HepG2 (cell line): ENCODE results near the gene SAE1. TPM values are rescaled to one million over a fixed set of nuclear protein-coding genes. Genes with fewer than 3 reads are reported as not detected.
A peak's percentile ranks its signal among the peaks of the same experiment; 100 is the strongest.
"Not testable (repeated sequence)": the region's sequence is repeated elsewhere in the genome, so short reads cannot be mapped to it uniquely, and the experiment has no call there.

ENCODE experiments used
- ATAC-seq: fragments of 200-7000 bp; cut with Tn5 transposase; 3 replicates; pipeline ENCODE4 v1.9.1; 2020; ENCODE audit warnings: mild to moderate bottlenecking, moderate library complexity
- BruUV-seq: library from RNA; stranded (reverse); fragments of 400-500 nt; replicated peaks from 2 replicates; lab custom pipeline; 2021; lab: Mats Ljungman, UMichigan
- CTCF ChIA-PET: fragments of 300-600 bp; formaldehyde crosslinking; extraction: SDS; loops from one replicate; lab custom pipeline; 2021; ENCODE audit warnings: low total read pairs, inconsistent platforms, low intra/inter-chr PET ratio; lab: Yijun Ruan, JAX
- POLR2A ChIA-PET: fragments of 350-600 bp; sonication (Branson Sonifier 250); formaldehyde crosslinking; loops from one replicate; lab custom pipeline; 2020; ENCODE audit warnings: antibody characterized with exemption, inconsistent platforms; lab: Yijun Ruan, JAX
- DNase-seq: peaks from one replicate; pipeline ENCODE4 v3.0.0-alpha.2; 2015; ENCODE audit warnings: low spot score
- FAIRE-seq: peaks from 3 replicates; lab custom pipeline; 2011; peaks lifted over from hg19 to GRCh38; lab: Jason Lieb, UNC
- H2AFZ ChIP-seq: one replicate; pipeline ENCODE4 v1.6.1; 2011; ENCODE audit warnings: low read length, inconsistent platforms
- H3K27ac ChIP-seq: fragments of 300-600 bp; 3 replicates; pipeline ENCODE4 v1.8.0; 2011; ENCODE audit warnings: mixed run types, mild to moderate bottlenecking, mixed read lengths, low read length, inconsistent platforms; ENCODE audit not compliant: insufficient read depth; ENCODE audit errors: extremely low read length
- H3K27me3 ChIP-seq, 2 experiments: fragments of 200-600 bp in 1 of 2; 2 replicates in 1 of 2; 3 replicates in 1 of 2; pipeline versions ENCODE4 v1.6.0 to v1.8.0; 2011; ENCODE audit warnings: low read length in 2 of 2, mild to moderate bottlenecking in 2 of 2, moderate library complexity in 2 of 2, inconsistent platforms in 1 of 2; ENCODE audit not compliant: insufficient read depth in 2 of 2, control insufficient read depth in 1 of 2
- H3K36me3 ChIP-seq, 2 experiments: fragments of 200-600 bp in 1 of 2; replicated peaks in 1 of 2; 2 replicates in 1 of 2; 3 replicates in 1 of 2; pipeline versions ENCODE4 v1.5.1 to v1.8.0; 2011; ENCODE audit warnings: low read length in 2 of 2, inconsistent platforms in 1 of 2; ENCODE audit not compliant: insufficient read depth in 2 of 2, control insufficient read depth in 1 of 2
- H3K4me1 ChIP-seq: 2 replicates; pipeline ENCODE4 v1.5.1; 2012; ENCODE audit warnings: low read length, inconsistent platforms; ENCODE audit not compliant: insufficient read depth
- H3K4me2 ChIP-seq: 2 replicates; pipeline ENCODE4 v1.6.0; 2011; ENCODE audit warnings: low read depth, low read length, inconsistent platforms
- H3K4me3 ChIP-seq, 3 experiments: fragments of 200-600 bp in 1 of 3; sonication (generic), shearing (Covaris generic) in 1 of 3; replicated peaks in 1 of 3; 2 replicates each; pipeline ENCODE4 v1.5.1; 2011 to 2016; ENCODE audit warnings: low read length in 3 of 3, inconsistent platforms in 2 of 3, low read depth in 2 of 3, mild to moderate bottlenecking in 2 of 3, control low read depth in 1 of 3, mixed read lengths in 1 of 3; ENCODE audit not compliant: insufficient read depth in 1 of 3
- H3K79me2 ChIP-seq: one replicate; pipeline ENCODE4 v1.6.1; 2011; ENCODE audit warnings: low read length, inconsistent platforms; ENCODE audit not compliant: insufficient read depth
- H3K9ac ChIP-seq: 2 replicates; pipeline ENCODE4 v1.6.0; 2011; ENCODE audit warnings: mild to moderate bottlenecking, low read depth, low read length, inconsistent platforms; ENCODE audit not compliant: insufficient read depth
- H3K9me3 ChIP-seq: 2 replicates; pipeline ENCODE4 v1.5.1; 2012; ENCODE audit warnings: mild to moderate bottlenecking, low read length
- H4K20me1 ChIP-seq: 2 replicates; pipeline ENCODE4 v1.6.0; 2011; ENCODE audit warnings: inconsistent platforms, mild to moderate bottlenecking, low read length, moderate library complexity; ENCODE audit not compliant: insufficient read depth
- FOSL2 ChIP-seq: sonication (generic); formaldehyde crosslinking; IDR thresholded peaks from 2 replicates; pipeline ENCODE4 v1.4.0; 2020; ENCODE audit warnings: missing genetic modification reagents
- HNRNPK ChIP-seq: fragments of 200-400 bp; formaldehyde crosslinking; IDR thresholded peaks from 2 replicates; pipeline ENCODE4 v1.6.1; 2018; ENCODE audit warnings: low read length, low read depth, moderate library complexity, mild to moderate bottlenecking; ENCODE audit not compliant: poor library complexity, severe bottlenecking
- NFIB ChIP-seq: sonication (generic); formaldehyde crosslinking; IDR thresholded peaks from 2 replicates; pipeline ENCODE4 v1.9.0; 2021; ENCODE audit warnings: missing genetic modification reagents, mild to moderate bottlenecking, borderline replicate concordance
- RBFOX2 ChIP-seq: fragments of 200-400 bp; formaldehyde crosslinking; IDR thresholded peaks from 2 replicates; pipeline ENCODE4 v1.6.1; 2017; ENCODE audit warnings: low read depth, mild to moderate bottlenecking, low read length
- THAP8 ChIP-seq: sonication (generic); formaldehyde crosslinking; IDR thresholded peaks from 2 replicates; pipeline ENCODE4 v1.5.1; 2020; ENCODE audit warnings: missing genetic modification reagents, mild to moderate bottlenecking, borderline replicate concordance
- WGBS: methylation state at CpG from one replicate; pipeline ENCODE4 v1.1.6; 2017; ENCODE audit warnings: low lambda C conversion rate; 5-methylcytosine and 5-hydroxymethylcytosine counted together
- in situ Hi-C: cut with HindIII; loops from 2 replicates; pipeline ENCODE4 v1.10.0; 2017; ENCODE audit warnings: low pct_unique_long_range_greater_than_20kb; ENCODE audit not compliant: extremely low pct_ligation_motif_present
- intact Hi-C: fragments of 100-400 bp; cut with micrococcal nuclease; formaldehyde crosslinking; loops from one replicate; pipeline ENCODE4 v1.10.0; 2022; ENCODE audit not compliant: unreplicated experiment
- polyA plus RNA-seq, 8 experiments: library from polyadenylated mRNA; depleted of rRNA in 3 of 8; stranded (reverse) in 7 of 8; unstranded in 1 of 8; fragments of >200 nt; fragmentation: Illumina TruSeq in 4 of 8; extraction: Trizol in 4 of 8; gene quantifications; 2 replicates each; pipeline versions ENCODE4 v1.2.1 to v1.2.3, GENCODE V29; 2011 to 2016; ENCODE audit warnings: low read depth in 4 of 8, missing spikeins in 1 of 8, mixed read lengths in 1 of 8; ENCODE audit not compliant: insufficient read depth in 1 of 8
- total RNA-seq, 5 experiments: library from RNA; depleted of rRNA; stranded (reverse); fragments of >200 nt; fragmentation: Illumina TruSeq; extraction: Trizol; gene quantifications; 2 replicates each; pipeline ENCODE4 v1.2.3, GENCODE V29; 2016; ENCODE audit warnings: low read depth in 1 of 5

SAE1 gene
- total and polyA plus RNA-seq, 2 of the 13 experiments (the other 11 are each of a cell fraction or from before 2014, with no cell fraction given), result 87.6 to 197 TPM

GRCh38 chr19:47135156-47135555 is 4.5 kb downstream of the SAE1 start:
- no peak overlapping the region for H2AFZ ChIP-seq
- WGBS, result 97% methylated on average over 3 of the region's 3 CpGs

GRCh38 chr19:47141252-47141651 is 10.6 kb downstream of the SAE1 start:
- BruUV-seq, H2AFZ ChIP-seq, H3K4me3 ChIP-seq, CTCF ChIA-PET, H3K27ac ChIP-seq, in situ Hi-C loops, H3K9me3 ChIP-seq, DNase-seq, H3K27me3 ChIP-seq, H4K20me1 ChIP-seq, ATAC-seq, intact Hi-C loops, H3K9ac ChIP-seq, FAIRE-seq, H3K4me1 ChIP-seq, H3K4me2 ChIP-seq: not testable (repeated sequence)
- peak; percentile 26; the same call in 1 of the 2 replicates for TF ChIP-seq FOSL2 (CRISPR knock-in tag)
- POLR2A ChIA-PET, result interaction anchor here (0.6 to 0.8 kb wide), 2 partner anchors 9 to 86 kb away, joined by 3 read pairs; no protein-coding TSS in a partner anchor
- Histone ChIP-seq H3K79me2 (peaks cover 64% of the 10 kb centered on the region), H3K36me3 (peaks cover 21 to 48% of the 10 kb centered on the region in 2 experiments)
- WGBS, result 89% methylated on average over 7 of the region's 7 CpGs

More at GRCh38 chr19:47135156-47135555, 4.5 kb downstream of the SAE1 start:
- CTCF ChIA-PET, result no interaction called here
- TF ChIP-seq RBFOX2 (0 out of 2 replicates have a peak, but pooled peaks have one; percentile 12), THAP8 (CRISPR knock-in tag) (no peak), HNRNPK (peak; percentile 83), NFIB (CRISPR knock-in tag) (no peak)
- TF ChIP-seq, all 625 proteins: peak for 2
- FAIRE-seq (no peak), ATAC-seq (no peak), DNase-seq (no peak)
- Histone ChIP-seq H3K4me2 (peak overlapping the region; percentile 48), H3K4me1 (peaks cover 56% of the 10 kb centered on the region), H3K9me3 (no peaks in the 10 kb centered on the region), H3K27me3 (no peaks in the 10 kb centered on the region; a peak in 1 of 5 replicates), H3K27ac (no peak overlapping the region), H3K9ac (no peak overlapping the region), H3K79me2 (peaks cover 87% of the 10 kb centered on the region), H3K4me3 (peak overlapping the region in 1 of 3 experiments; percentile 20; a peak in 1 of 6 replicates), H4K20me1 (peaks cover 23% of the 10 kb centered on the region), H3K36me3 (peaks cover 2 to 5% of the 10 kb centered on the region in 2 experiments; a peak in 3 of 5 replicates)
- intact Hi-C loops, result no loop called here
- in situ Hi-C loops, result no loop called here
- BruUV-seq, result no TSS peak
- POLR2A ChIA-PET, result interaction anchor here (1.0 kb wide), 1 partner anchor 22 kb away, joined by 3 read pairs; the partner anchor contains the start of gene ZC3H4
